Measurements from ENCODE around the gene TMEM120B.

- TF ChIP-seq CTCF (IDR thresholded peaks at IDR 0.05; ENCODE audit: borderline replicate concordance, extremely low read depth, low read length, poor library complexity, severe bottlenecking) (no peak), EZH2 (IDR thresholded peaks at IDR 0.05; ENCODE audit: borderline replicate concordance, low read depth, low read length, severe bottlenecking) (no peak)
Measured at GRCh38 chr12:121783766-121784165, 71.2 kb downstream of the TMEM120B start.

All from DND-41 (cell line).